ENCODE results near the gene GALNT14.

DNA sequence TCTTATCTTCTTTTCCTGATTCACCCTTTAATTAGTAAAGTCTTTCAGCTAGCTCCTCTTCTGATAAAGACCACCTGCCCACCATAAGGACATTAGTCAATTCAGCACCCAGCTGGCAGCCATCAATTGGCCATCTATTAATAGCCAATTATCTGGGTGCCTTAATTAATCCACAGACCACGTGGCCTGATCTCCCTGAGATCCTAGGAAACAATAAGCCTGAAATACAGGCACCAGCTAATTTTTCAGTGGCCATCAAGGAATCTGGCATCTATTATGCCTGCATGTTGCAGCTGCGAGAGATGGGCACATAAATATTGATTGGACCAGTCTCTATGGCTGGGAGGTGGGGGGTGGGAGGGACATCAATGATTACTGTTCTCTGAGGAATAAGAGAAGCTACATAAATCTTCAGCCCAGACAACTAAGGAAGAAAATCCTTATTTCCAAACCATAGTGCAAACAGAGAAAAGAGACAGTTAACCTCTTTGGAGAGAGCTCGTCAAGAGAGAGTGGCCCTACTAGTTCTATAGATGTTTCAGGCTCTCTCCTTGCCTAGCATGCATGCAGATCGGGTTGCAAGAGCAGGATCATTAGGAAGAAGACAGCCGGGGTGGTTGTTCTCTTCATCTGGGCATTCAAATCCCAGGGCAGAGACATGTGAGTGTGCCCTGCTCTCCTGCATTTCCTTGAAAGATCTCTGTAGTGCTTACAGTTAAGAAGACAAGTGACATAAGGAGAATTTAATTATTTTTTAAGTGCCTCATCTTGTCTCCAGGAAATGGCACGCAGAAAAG is 8.7 kb downstream of the GALNT14 start:
- TF ChIP-seq EZH2phosphoT487 (IDR thresholded peaks at IDR 0.05; ENCODE audit: low read length) = no peak
- TF ChIP-seq, protein P1, sequence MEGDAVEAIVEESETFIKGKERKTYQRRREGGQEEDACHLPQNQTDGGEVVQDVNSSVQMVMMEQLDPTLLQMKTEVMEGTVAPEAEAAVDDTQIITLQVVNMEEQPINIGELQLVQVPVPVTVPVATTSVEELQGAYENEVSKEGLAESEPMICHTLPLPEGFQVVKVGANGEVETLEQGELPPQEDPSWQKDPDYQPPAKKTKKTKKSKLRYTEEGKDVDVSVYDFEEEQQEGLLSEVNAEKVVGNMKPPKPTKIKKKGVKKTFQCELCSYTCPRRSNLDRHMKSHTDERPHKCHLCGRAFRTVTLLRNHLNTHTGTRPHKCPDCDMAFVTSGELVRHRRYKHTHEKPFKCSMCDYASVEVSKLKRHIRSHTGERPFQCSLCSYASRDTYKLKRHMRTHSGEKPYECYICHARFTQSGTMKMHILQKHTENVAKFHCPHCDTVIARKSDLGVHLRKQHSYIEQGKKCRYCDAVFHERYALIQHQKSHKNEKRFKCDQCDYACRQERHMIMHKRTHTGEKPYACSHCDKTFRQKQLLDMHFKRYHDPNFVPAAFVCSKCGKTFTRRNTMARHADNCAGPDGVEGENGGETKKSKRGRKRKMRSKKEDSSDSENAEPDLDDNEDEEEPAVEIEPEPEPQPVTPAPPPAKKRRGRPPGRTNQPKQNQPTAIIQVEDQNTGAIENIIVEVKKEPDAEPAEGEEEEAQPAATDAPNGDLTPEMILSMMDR (IDR thresholded peaks at IDR 0.05; ENCODE audit: low read length) = no peak
- no peak for TF ChIP-seq EZH2 (optimal IDR thresholded peaks at IDR 0.05; ENCODE audit: low read depth, low read length)
